Thoracic aorta (tissue), 2 donors: Measurements from ENCODE around the gene COL21A1. TPM values are rescaled to one million over a fixed set of nuclear protein-coding genes. Genes with fewer than 3 reads are reported as not detected.
"Not testable (repeated sequence)": the region's sequence is repeated elsewhere in the genome, so short reads cannot be mapped to it uniquely, and the experiment has no call there.

Experiments
- ATAC-seq: fragments of 150-250 bp; one replicate; pipeline ENCODE4 v1.8.0; 2017; ENCODE audit warnings: low read depth; ENCODE audit not compliant: insufficient number of reproducible peaks, low FRiP score
- DNase-seq: peaks from one replicate; pipeline ENCODE4 v3.0.0-alpha.2; 2020; ENCODE audit warnings: low spot score
- H3K27ac ChIP-seq, 2 donors: fragments of 200-600 bp; sonication (generic); 1 replicate in 1 of 2; 2 replicates in 1 of 2; pipeline ENCODE4 v1.5.1; 2016; ENCODE audit warnings: mild to moderate bottlenecking in 2 of 2, moderate library complexity in 2 of 2
- H3K27me3 ChIP-seq: fragments of 200-600 bp; sonication (generic); replicated peaks from 2 replicates; pipeline ENCODE4 v1.6.0; 2016; ENCODE audit warnings: mild to moderate bottlenecking; ENCODE audit not compliant: insufficient read depth
- H3K36me3 ChIP-seq: fragments of 200-600 bp; sonication (generic); one replicate; pipeline ENCODE4 v1.5.1; 2016
- H3K4me1 ChIP-seq, 2 donors: fragments of 200-600 bp; sonication (generic); 1 replicate in 1 of 2; 2 replicates in 1 of 2; pipeline versions ENCODE4 v1.5.1 to v1.6.0; 2016; ENCODE audit warnings: low read depth in 2 of 2, mild to moderate bottlenecking in 1 of 2; ENCODE audit not compliant: control insufficient read depth in 1 of 2
- H3K4me3 ChIP-seq: fragments of 200-600 bp; sonication (generic); 2 replicates; pipeline ENCODE4 v1.5.1; 2016; ENCODE audit warnings: mild to moderate bottlenecking
- H3K9me3 ChIP-seq: fragments of 200-600 bp; sonication (generic); 2 replicates; pipeline ENCODE4 v1.5.1; 2016
- total RNA-seq, 2 donors: library from RNA; depleted of rRNA; stranded (reverse); fragments of >200 nt; gene quantifications; one replicate each; pipeline versions ENCODE4 v1.1.0 to v1.2.3, GENCODE V29; 2016
- TF ChIP-seq, protein P1 (sequence below): fragments of 200-600 bp; sonication (generic); IDR thresholded peaks from one replicate; pipeline ENCODE4 v1.5.1; 2019; ENCODE audit warnings: antibody characterized with exemption

Gene COL21A1
- total RNA-seq, 2 donors from 2014 or later: 52.6 to 53.7 TPM

DNA sequence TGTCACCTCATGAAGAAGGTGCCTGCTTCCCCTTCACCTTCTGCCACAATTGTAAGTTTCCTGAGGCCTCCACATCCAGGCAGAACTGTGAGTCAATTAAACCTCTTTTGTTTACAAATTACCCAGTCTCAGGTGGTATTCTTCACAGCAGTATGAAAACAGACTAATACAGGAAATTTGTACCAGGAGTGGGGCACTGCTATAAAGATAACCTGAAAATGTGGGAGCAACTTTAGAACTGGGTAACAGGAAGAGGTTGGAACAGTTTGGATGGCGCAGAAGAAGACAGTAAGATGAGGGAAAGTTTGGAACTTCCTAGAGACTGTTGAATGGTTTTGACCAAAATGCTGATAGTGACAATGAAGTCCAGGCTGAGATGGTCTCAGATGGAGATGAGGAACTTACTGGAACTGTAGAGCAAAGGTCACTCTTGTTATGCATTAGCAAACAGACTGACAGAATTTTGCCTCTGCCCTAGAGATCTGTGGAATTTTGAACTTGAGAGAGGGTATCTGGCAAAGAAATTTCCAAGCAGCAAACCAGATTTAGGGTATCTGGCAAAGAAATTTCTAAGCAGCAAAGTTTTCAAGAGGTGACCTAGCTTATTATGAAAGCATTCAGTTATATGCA, 23.5 kb upstream of the COL21A1 start:
- Histone ChIP-seq H3K27me3 (no peaks in the 10 kb centered on the region), H3K4me1 (peaks cover under 1 to 5% of the 10 kb centered on the region in 2 donors), H3K9me3 (peaks cover 12% of the 10 kb centered on the region), H3K36me3 (no peaks in the 10 kb centered on the region), H3K4me3 (no peak overlapping the region), H3K27ac (no peak overlapping the region)
- TF ChIP-seq, protein P1, sequence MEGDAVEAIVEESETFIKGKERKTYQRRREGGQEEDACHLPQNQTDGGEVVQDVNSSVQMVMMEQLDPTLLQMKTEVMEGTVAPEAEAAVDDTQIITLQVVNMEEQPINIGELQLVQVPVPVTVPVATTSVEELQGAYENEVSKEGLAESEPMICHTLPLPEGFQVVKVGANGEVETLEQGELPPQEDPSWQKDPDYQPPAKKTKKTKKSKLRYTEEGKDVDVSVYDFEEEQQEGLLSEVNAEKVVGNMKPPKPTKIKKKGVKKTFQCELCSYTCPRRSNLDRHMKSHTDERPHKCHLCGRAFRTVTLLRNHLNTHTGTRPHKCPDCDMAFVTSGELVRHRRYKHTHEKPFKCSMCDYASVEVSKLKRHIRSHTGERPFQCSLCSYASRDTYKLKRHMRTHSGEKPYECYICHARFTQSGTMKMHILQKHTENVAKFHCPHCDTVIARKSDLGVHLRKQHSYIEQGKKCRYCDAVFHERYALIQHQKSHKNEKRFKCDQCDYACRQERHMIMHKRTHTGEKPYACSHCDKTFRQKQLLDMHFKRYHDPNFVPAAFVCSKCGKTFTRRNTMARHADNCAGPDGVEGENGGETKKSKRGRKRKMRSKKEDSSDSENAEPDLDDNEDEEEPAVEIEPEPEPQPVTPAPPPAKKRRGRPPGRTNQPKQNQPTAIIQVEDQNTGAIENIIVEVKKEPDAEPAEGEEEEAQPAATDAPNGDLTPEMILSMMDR: no peak
- DNase-seq (no peak), ATAC-seq (no peak)

DNA sequence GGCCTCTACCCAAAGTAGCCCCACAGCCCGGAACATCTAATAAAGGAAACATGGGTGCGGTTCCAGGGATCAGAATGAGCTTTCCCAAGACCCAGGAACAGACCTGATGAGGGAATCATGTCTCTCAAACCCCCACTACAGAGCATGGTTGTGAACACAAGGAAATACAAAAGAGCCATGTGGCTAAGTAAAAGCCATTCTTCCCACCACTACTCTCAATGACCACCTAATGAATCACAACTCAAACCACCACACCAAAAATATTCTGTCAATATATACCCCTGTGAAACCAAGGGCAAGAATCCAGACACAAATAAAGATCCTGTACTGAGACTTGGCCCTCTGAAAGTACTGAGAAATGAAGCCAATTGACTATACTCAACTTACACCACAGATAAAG, 20.9 kb upstream of the COL21A1 start:
- Histone ChIP-seq H3K4me1 (peaks cover 3 to 10% of the 10 kb centered on the region in 2 donors), H3K27me3 (no peaks in the 10 kb centered on the region), H3K27ac (no peak overlapping the region), H3K36me3 (no peaks in the 10 kb centered on the region), H3K9me3 (peaks cover 12% of the 10 kb centered on the region), H3K4me3 (no peak overlapping the region)
- TF ChIP-seq, protein P1: no peak
- ATAC-seq: no peak
- no peak for DNase-seq

DNA sequence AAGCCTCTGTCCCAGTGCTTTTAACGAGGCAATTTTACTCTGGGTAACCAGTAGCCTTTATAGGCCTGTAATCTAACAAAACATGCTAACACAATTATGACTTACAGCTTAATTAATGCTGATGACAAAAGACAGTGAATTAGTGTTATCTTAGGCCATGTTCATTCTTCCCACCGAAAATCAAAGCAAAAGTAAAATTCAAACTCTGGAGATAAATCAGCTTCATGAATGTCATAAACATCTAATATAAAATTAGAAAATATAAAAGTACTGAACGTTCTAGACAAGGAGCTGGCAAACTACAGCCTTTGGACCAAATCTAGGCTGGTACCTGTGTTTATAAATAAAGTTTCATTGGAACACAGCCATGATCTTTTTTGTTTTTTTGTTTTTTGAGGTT, 18.6 kb upstream of the COL21A1 start:
- H3K36me3 ChIP-seq: no peaks in the 10 kb centered on the region
- H3K27me3 ChIP-seq: no peaks in the 10 kb centered on the region
- H3K4me3 ChIP-seq: no peak overlapping the region
- no peak for ATAC-seq
- TF ChIP-seq, protein P1: no peak
- H3K9me3 ChIP-seq: peaks cover 12% of the 10 kb centered on the region
- no peak for DNase-seq
- H3K4me1 ChIP-seq: peaks cover 3 to 10% of the 10 kb centered on the region in 2 donors
- peak overlapping the region in 1 of 2 donors; percentile 20 for H3K27ac ChIP-seq

GRCh38 chr6:56263596-56264315, 16.4 kb upstream of the COL21A1 start:
- no peaks in the 10 kb centered on the region for H3K36me3 ChIP-seq
- ATAC-seq (no peak), DNase-seq (no peak)
- no peaks in the 10 kb centered on the region for H3K27me3 ChIP-seq
- H3K27ac ChIP-seq: no peak overlapping the region
- no peak overlapping the region for H3K4me3 ChIP-seq
- TF ChIP-seq, protein P1: no peak
- peaks cover 3 to 10% of the 10 kb centered on the region in 2 donors for H3K4me1 ChIP-seq
- no peaks in the 10 kb centered on the region for H3K9me3 ChIP-seq

GRCh38 chr6:56260593-56260992, 13.2 kb upstream of the COL21A1 start:
- peaks cover 13 to 22% of the 10 kb centered on the region in 2 donors for H3K4me1 ChIP-seq
- not testable (repeated sequence) for DNase-seq, H3K9me3 ChIP-seq, ATAC-seq, H3K36me3 ChIP-seq, H3K27me3 ChIP-seq, H3K4me3 ChIP-seq, H3K27ac ChIP-seq
